ENCODE data around the gene NKAIN2.

GRCh38 chr6:124233221-124233620 lies 429.6 kb downstream of the NKAIN2 start:
- no peak for TF ChIP-seq CTCF (conservative IDR thresholded peaks at IDR 0.05)
- TF ChIP-seq ZFX (IDR thresholded peaks at IDR 0.05) = no peak

Data from C4-2B (cell line).